ENCODE data around the gene PRAMEF4.
"Not testable (repeated sequence)": the region's sequence is repeated elsewhere in the genome, so short reads cannot be mapped to it uniquely, and the experiment has no call there.

The PRAMEF4 gene

GRCh38 chr1:12886101-12886500, at the start of gene PRAMEF4:
PRAMEF4 (minus strand) TSS chr1:12886201; CDS start chr1:12883394, 2,807 bp downstream.
- DNase-seq (ENCODE audit: low spot score), result not testable (repeated sequence)

DNA sequence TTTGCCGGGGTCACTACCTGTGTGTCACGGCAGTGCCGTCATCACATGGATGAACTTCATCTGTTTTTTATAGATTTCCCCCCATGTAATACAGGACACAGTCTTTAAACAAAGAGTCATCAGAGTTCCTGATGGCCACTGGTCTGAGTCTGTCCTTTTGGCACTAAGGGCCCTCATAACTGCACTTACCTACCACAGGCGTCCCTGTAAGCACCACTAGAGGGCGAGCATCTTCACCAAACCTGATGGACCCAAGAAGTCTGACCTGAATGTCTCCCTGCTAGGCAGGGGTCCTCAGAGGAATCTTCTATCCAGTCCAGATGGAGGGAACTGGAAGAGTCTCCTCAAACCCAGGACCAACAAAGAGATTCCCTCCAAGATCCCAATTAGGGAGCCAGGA, 38.4 kb upstream of the PRAMEF4 start:
- not testable (repeated sequence) for DNase-seq (ENCODE audit: low spot score)

DNA sequence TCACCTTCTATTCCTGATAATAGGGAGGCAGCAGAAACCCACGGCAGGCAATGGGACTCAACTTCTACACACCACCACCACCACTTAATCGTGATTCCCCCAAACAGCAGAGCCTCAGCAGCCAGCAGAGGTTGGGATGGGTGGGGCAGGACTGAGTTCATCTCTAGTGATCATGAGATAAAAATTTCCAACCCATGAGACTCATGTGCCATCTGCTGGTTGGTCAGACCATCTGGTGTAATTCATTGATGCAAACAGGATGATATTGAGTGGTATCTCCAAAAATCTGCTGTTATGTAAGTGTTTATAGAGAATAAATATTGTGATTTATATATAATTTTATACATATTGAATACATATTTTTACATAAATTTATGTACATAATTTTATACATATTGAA, 35.7 kb upstream of the PRAMEF4 start:
- not testable (repeated sequence) for DNase-seq (ENCODE audit: low spot score)

DNA sequence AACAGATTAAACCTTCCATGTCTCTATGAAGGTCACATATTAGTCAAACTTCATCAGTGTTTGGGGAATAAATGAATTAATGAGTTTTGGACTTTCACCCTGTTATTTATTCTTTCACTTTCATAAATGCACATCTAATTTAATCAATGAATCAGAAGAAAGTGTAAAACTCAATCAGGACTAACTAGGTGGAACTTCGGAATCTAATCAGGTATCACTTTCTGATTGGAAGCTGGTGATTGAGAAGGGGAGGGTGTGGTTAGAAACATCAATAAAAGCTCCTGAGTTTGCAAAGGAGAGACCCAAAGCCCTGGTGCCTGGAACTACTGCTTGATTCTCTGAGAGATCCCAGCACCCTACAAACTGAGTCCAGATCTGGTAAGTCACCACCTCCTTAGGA, 30.3 kb upstream of the PRAMEF4 start, which contains the start of gene PRAMEF7:
PRAMEF7 (plus strand) TSS at position 301 of the 400 bp plus-strand sequence. CDS start 1,083 bp downstream, outside the sequence.
- DNase-seq (ENCODE audit: low spot score), result not testable (repeated sequence)

DNA sequence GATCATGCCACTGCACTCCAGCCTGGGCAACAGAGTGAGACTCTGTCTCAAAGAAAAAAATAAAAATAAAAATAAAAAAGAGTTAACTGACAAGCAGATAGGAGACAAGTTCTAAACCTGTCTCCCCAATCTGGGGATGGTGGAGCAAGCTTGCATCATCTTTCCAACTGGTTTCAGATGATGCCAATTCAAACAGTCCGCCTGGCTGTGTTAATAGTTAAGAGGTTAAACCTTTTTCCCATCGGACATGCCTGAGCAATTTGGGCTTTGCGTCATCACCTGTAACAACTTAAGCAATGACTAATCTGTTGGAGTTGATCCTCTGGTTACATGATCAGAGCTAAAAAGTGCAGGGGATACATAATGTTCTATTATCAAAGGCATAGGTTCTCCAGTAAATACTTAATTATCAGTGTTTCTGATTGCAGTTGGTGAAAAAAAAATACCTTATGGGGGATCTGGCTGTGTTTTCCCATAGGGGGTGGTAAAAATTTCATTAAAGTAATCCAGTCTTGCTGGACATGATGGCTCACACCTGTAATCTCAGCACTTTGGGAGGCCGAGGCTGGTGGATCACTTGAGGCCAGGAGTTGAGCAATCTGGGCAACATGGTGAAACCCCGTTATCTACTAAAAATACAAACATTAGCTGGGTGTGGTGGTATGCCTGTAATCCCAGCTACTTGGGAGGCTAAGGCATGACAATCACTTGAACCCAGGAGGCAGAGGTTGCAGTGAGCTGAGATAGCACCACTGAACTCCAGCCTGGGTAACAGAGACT, 18.0 kb upstream of the PRAMEF4 start:
- not testable (repeated sequence) for DNase-seq (ENCODE audit: low spot score)

- not testable (repeated sequence) for DNase-seq (ENCODE audit: low spot score)
These were observed 13.2 kb upstream of the PRAMEF4 start for GRCh38 chr1:12899186-12899585.

DNA sequence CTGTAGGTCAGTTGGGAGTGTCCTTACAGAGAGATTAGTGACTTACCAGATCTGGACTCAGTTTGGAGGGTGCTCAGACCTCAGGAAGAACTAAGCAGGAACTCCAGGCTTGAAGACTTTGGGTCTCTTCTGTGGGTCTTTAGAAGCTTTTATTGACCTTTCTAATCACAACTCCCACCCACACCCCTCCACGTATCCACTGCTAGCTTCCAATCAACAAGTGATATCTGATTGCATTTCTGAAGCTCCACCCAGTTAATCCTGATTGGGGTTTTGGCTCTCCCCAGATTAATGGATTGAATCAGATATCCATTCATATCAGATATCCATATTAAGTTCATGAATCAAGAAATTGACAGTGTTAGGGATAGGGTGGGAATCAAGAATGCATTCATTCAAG, 12.2 kb upstream of the PRAMEF4 start, which contains the start of gene PRAMEF10:
PRAMEF10 (minus strand) TSS at position 101 of the 400 bp plus-strand sequence. CDS start 2,423 bp downstream, outside the sequence.
- DNase-seq (ENCODE audit: low spot score), result not testable (repeated sequence)

DNA sequence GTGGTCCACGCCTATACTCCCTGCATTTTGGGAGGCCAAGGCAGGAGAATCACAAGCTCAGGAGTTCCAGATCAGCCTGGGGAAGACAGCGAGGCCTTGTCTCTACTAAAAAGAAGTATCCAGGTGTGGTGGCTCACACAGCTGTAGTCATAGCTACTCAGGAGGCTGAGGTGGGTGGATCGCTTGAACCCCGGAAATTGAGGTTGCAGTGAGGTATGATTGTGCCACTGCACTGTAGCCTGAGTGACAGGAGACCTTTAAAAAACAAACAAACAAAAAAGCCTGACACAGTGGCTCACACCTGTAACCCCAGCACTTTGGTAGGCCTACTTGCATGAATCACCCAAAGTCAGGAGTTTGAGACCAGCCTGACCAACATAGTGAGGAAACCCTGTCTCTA, 7.5 kb downstream of the PRAMEF4 start:
- not testable (repeated sequence) for DNase-seq (ENCODE audit: low spot score)

DNA sequence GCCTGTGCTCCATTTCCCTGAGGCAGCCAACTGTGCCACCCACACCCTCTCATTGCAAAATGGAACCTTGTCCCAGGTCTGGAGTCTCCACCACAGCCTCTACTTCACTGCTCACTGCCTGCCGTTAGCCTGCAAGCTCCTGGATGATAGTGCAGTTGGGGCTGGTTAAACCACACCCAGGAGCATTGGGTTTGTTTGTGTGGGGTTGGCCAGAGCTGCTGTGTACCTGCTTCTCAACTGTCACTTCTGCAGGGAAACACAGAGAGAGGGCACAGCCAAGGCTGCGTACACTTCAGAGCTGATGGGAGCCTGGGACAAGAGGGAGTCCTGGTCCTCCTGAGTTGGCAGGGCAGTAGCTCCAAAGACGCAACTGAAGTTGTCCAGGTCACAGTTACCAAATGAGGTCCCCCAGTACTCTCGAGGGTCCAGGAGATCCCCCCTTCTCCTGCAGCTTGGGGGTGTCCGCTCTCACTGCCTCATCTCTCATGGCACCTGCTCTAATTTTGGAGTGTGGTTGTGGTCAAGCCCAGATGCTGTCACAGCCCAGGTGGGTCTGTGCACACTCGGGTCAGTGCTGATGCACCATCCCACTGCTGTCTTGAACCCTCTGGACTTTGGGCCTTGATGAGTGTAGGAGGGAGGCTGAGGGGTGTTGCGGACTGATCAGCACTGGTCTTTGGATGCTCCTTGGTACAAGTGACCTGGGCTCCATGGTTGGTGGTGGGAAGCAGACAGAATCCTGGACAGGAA, 22.7 kb downstream of the PRAMEF4 start:
- DNase-seq (ENCODE audit: low spot score), result not testable (repeated sequence)

- DNase-seq (ENCODE audit: low spot score), result not testable (repeated sequence)
These were observed 29.2 kb downstream of the PRAMEF4 start, which contains the start of gene PRAMEF2 for GRCh38 chr1:12856786-12857185. PRAMEF2 (plus strand) TSS chr1:12857086; CDS start chr1:12859010, 1,924 bp downstream.

DNA sequence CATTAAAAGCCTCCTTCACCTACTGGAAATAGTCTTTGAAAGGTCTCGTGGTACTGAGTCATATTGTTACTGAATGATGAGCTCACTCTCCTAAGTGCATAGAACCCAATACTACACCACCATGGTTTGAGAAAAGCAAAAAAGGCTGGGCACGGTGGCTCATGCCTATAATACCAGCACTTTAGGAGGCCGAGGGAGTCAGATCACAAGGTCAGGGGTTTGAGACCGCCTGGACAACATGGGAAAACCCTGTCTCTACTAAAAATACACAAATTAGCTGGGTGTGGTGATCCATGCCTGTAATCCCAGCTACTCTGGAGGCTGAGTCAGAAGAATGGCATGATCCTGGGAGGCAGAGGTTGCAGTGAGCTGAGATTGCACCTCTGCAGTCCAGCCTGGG, 34.2 kb downstream of the PRAMEF4 start:
- peak; percentile 5 for DNase-seq (ENCODE audit: low spot score)

- DNase-seq (ENCODE audit: low spot score), result not testable (repeated sequence)
These were observed 37.4 kb downstream of the PRAMEF4 start, which contains the start of gene HNRNPCL1 for GRCh38 chr1:12848620-12849019. HNRNPCL1 (minus strand) TSS chr1:12848720; CDS start chr1:12848289, 431 bp downstream.

DNA sequence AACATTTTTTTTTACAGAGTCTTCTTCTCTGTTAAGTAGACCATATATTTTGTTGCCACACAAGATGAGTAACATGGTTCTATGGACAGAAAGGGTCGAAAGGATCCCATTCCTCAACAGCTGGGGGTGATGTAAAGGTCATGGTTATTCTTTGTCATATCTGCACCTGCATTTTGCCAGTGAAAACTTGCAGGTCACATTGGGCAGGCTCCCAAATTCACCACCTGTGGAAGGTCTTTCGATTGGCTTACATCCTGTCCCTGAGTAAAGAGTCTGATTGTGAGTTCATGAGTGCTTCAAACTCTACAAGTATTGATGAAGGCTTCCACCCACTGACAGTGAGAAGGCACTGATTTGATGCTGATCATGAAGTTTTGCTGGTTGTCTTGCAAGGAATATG, 52.8 kb downstream of the PRAMEF4 start:
- not testable (repeated sequence) for DNase-seq (ENCODE audit: low spot score)

DNA sequence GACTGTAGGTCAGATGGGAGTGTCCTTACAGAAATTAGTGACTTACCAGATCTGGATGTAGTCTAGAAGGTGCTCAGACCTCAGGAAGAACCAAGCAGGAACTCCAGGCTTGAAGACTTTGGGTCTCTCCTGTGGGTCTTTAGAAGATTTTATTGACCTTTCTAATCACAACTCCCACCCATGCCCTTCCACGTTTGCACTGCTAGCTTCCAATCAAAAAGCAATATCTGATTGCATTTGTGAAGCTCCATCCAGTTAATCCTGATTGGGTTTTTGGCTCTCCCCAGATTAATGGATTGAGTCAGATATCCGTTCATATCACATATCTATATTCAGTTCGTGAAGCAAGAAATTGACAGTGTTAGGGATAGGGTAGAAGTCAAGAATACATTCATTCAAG, 54.7 kb downstream of the PRAMEF4 start, which contains the start of gene PRAMEF11:
PRAMEF11 (minus strand) TSS at position 101 of the 400 bp plus-strand sequence. CDS start 2,621 bp downstream, outside the sequence.
- not testable (repeated sequence) for DNase-seq (ENCODE audit: low spot score)

All from AG08396 (cell line).